H1 (cell line): ENCODE measurements around the gene ITSN1. TPM values are rescaled to one million over a fixed set of nuclear protein-coding genes. Genes with fewer than 3 reads are reported as not detected.

Experiments used
- CTCF ChIA-PET: fragments of 300-600 bp; sonication (Branson Sonifier 250); formaldehyde crosslinking; loops from one replicate; lab custom pipeline; 2021; ENCODE audit not compliant: partially characterized antibody; lab: Charles Lee
- POLR2A ChIA-PET: fragments of 300-600 bp; sonication (Branson Sonifier 250); formaldehyde crosslinking; loops from one replicate; lab custom pipeline; 2021; ENCODE audit warnings: inconsistent platforms; ENCODE audit not compliant: partially characterized antibody; lab: Charles Lee
- DNase-seq, 2 experiments: peaks; one replicate each; pipeline versions ENCODE4 v3.0.0 to v3.0.0-alpha.2; 2010 to 2022; ENCODE audit warnings: low spot score in 2 of 2, low read depth in 1 of 2, mixed read lengths in 1 of 2
- FAIRE-seq: peaks from 2 replicates; lab custom pipeline; 2011; peaks lifted over from hg19 to GRCh38; lab: Jason Lieb, UNC
- H2AFZ ChIP-seq: 2 replicates; pipeline ENCODE4 v1.8.1; 2012; ENCODE audit warnings: low read length, inconsistent platforms
- H2AK5ac ChIP-seq: 2 replicates; pipeline ENCODE4 v1.6.1; 2013; ENCODE audit warnings: low read depth, low read length
- H2BK120ac ChIP-seq: replicated peaks from 2 replicates; pipeline ENCODE3; 2013; ENCODE audit warnings: low read depth, low read length, inconsistent platforms
- H2BK12ac ChIP-seq: 2 replicates; pipeline ENCODE4 v1.6.1; 2013; ENCODE audit warnings: low read depth, low read length
- H2BK15ac ChIP-seq: 2 replicates; pipeline ENCODE4 v1.6.1; 2013; ENCODE audit warnings: low read length
- H2BK20ac ChIP-seq: 2 replicates; pipeline ENCODE4 v1.6.1; 2013; ENCODE audit warnings: low read length
- H2BK5ac ChIP-seq: 2 replicates; pipeline ENCODE4 v1.6.1; 2013; ENCODE audit warnings: low read depth, low read length
- H3K14ac ChIP-seq: 2 replicates; pipeline ENCODE4 v1.6.1; 2013; ENCODE audit warnings: inconsistent platforms; ENCODE audit not compliant: insufficient read length
- H3K18ac ChIP-seq: 2 replicates; pipeline ENCODE4 v1.6.1; 2013; ENCODE audit warnings: low read length; ENCODE audit errors: extremely low read depth
- H3K23ac ChIP-seq: 2 replicates; pipeline ENCODE4 v1.6.1; 2013; ENCODE audit warnings: inconsistent platforms; ENCODE audit not compliant: insufficient read length
- H3K23me2 ChIP-seq: 2 replicates; pipeline ENCODE4 v1.6.1; 2013; ENCODE audit warnings: low read depth, low read length
- H3K27ac ChIP-seq: 2 replicates; pipeline ENCODE4 v1.6.1; 2011; ENCODE audit warnings: low read depth, low read length, inconsistent platforms
- H3K27me3 ChIP-seq, 4 experiments: replicated peaks in 1 of 4; 1 replicate in 1 of 4; 2 replicates in 3 of 4; pipeline versions ENCODE4 v1.6.1 to v1.8.1; 2011 to 2013; ENCODE audit warnings: low read length in 3 of 4, mild to moderate bottlenecking in 3 of 4, inconsistent platforms in 2 of 4, mixed read lengths in 2 of 4, moderate library complexity in 1 of 4; ENCODE audit not compliant: control insufficient read depth in 3 of 4, insufficient read depth in 3 of 4; ENCODE audit errors: extremely low read depth in 1 of 4
- H3K36me3 ChIP-seq, 4 experiments: 2 replicates each; pipeline versions ENCODE4 v1.6.1 to v1.8.1; 2011 to 2013; ENCODE audit warnings: mild to moderate bottlenecking in 4 of 4, low read length in 3 of 4, moderate library complexity in 2 of 4, control low read depth in 1 of 4, inconsistent platforms in 1 of 4; ENCODE audit not compliant: insufficient read depth in 4 of 4, control insufficient read depth in 2 of 4
- H3K4ac ChIP-seq: replicated peaks from 2 replicates; pipeline ENCODE3; 2013; ENCODE audit warnings: low read length, low read depth, mixed read lengths, inconsistent platforms; ENCODE audit not compliant: insufficient read length
- H3K4me1 ChIP-seq, 4 experiments: replicated peaks in 1 of 4; 1 replicate in 1 of 4; 2 replicates in 3 of 4; pipeline versions ENCODE4 v1.6.1 to v1.8.1; 2011 to 2013; ENCODE audit warnings: low read length in 3 of 4, inconsistent platforms in 2 of 4, mixed read lengths in 1 of 4; ENCODE audit not compliant: insufficient read depth in 4 of 4, control insufficient read depth in 3 of 4
- H3K4me2 ChIP-seq, 2 experiments: 2 replicates each; pipeline versions ENCODE4 v1.6.1 to v1.8.1; 2011 to 2013; ENCODE audit warnings: low read depth in 2 of 2, low read length in 2 of 2, control low read depth in 1 of 2, inconsistent platforms in 1 of 2, mild to moderate bottlenecking in 1 of 2; ENCODE audit not compliant: insufficient read depth in 1 of 2
- H3K4me3 ChIP-seq, 4 experiments: fragments of 200-600, 300-600 bp in 1 of 4; sonication (generic), shearing (Covaris generic), sonication (Bioruptor Twin) in 1 of 4; 2 replicates each; pipeline versions ENCODE4 v1.5.1 to v1.8.1; 2011 to 2016; ENCODE audit warnings: low read length in 4 of 4, low read depth in 3 of 4, control low read depth in 2 of 4, inconsistent platforms in 2 of 4, mild to moderate bottlenecking in 2 of 4, mixed read lengths in 1 of 4, moderate library complexity in 1 of 4; ENCODE audit not compliant: insufficient read depth in 2 of 4; ENCODE audit errors: extremely low read depth in 1 of 4
- H3K56ac ChIP-seq: replicated peaks from 2 replicates; pipeline ENCODE3; 2013; ENCODE audit warnings: low read depth, mild to moderate bottlenecking, mixed read lengths, low read length, inconsistent platforms; ENCODE audit not compliant: insufficient read length
- H3K79me1 ChIP-seq: 2 replicates; pipeline ENCODE4 v1.6.1; 2013; ENCODE audit warnings: low read depth, low read length, control low read depth
- H3K79me2 ChIP-seq, 2 experiments: 2 replicates each; pipeline versions ENCODE4 v1.6.1 to v1.8.1; 2012 to 2013; ENCODE audit warnings: low read length in 2 of 2, mild to moderate bottlenecking in 2 of 2, inconsistent platforms in 1 of 2; ENCODE audit not compliant: insufficient read depth in 2 of 2, control insufficient read depth in 1 of 2
- H3K9ac ChIP-seq, 4 experiments: replicated peaks in 1 of 4; 1 replicate in 1 of 4; 2 replicates in 3 of 4; pipeline versions ENCODE4 v1.6.1 to v1.8.1; 2011 to 2013; ENCODE audit warnings: low read depth in 3 of 4, low read length in 3 of 4, control low read depth in 2 of 4, mild to moderate bottlenecking in 2 of 4, moderate library complexity in 2 of 4, inconsistent platforms in 1 of 4; ENCODE audit errors: extremely low read depth in 1 of 4
- H3K9me3 ChIP-seq, 2 experiments: 2 replicates each; pipeline versions ENCODE4 v1.6.1 to v1.8.1; 2012 to 2013; ENCODE audit warnings: mild to moderate bottlenecking in 2 of 2, moderate library complexity in 2 of 2, control low read depth in 1 of 2, inconsistent platforms in 1 of 2, low read depth in 1 of 2, low read length in 1 of 2, mixed read lengths in 1 of 2; ENCODE audit not compliant: insufficient read depth in 2 of 2
- H4K20me1 ChIP-seq, 2 experiments: replicated peaks in 1 of 2; 2 replicates each; pipeline versions ENCODE3 to v1.8.1; 2011 to 2013; ENCODE audit warnings: inconsistent platforms in 2 of 2, low read length in 2 of 2, mild to moderate bottlenecking in 1 of 2; ENCODE audit not compliant: insufficient read depth in 2 of 2, control insufficient read depth in 1 of 2
- H4K5ac ChIP-seq: 2 replicates; pipeline ENCODE4 v1.6.1; 2013; ENCODE audit warnings: low read length, low read depth, mixed read lengths, inconsistent platforms; ENCODE audit not compliant: insufficient read length
- H4K8ac ChIP-seq: 2 replicates; pipeline ENCODE4 v1.8.0; 2013; ENCODE audit warnings: mild to moderate bottlenecking, moderate library complexity, low read length, inconsistent platforms; ENCODE audit not compliant: insufficient read depth; ENCODE audit errors: extremely low read depth
- H4K91ac ChIP-seq: replicated peaks from 2 replicates; pipeline ENCODE3; 2013; ENCODE audit warnings: low read length, mixed read lengths, inconsistent platforms; ENCODE audit not compliant: insufficient read length
- BCL11A ChIP-seq, 2 experiments: IDR thresholded peaks; one replicate each; pipeline ENCODE4 v1.6.1; 2011; ENCODE audit warnings: low read depth in 2 of 2, low read length in 2 of 2, mild to moderate bottlenecking in 2 of 2
- CHD1 ChIP-seq: IDR thresholded peaks from 2 replicates; pipeline ENCODE4 v1.6.1; 2012; ENCODE audit warnings: low read depth, low read length, improper control_type of control experiment
- CTBP2 ChIP-seq: IDR thresholded peaks from 2 replicates; pipeline ENCODE4 v1.7.0; 2011; ENCODE audit warnings: borderline replicate concordance, mild to moderate bottlenecking, moderate library complexity, mixed read lengths, low read length; ENCODE audit not compliant: insufficient read depth, insufficient read length
- KDM5A ChIP-seq: fragments of 200-600 bp; IDR thresholded peaks from 2 replicates; pipeline ENCODE4 v1.7.1; 2012; ENCODE audit warnings: mild to moderate bottlenecking, low read length, inconsistent platforms, mixed read lengths
- PHF8 ChIP-seq: fragments of 200-600 bp; sonication (generic); conservative IDR thresholded peaks from 2 replicates; pipeline ENCODE4 v1.7.1; 2012; ENCODE audit warnings: low read depth, mild to moderate bottlenecking, inconsistent platforms, low read length, moderate library complexity
- SAP30 ChIP-seq: fragments of 300-600 bp; sonication (generic); IDR thresholded peaks from 2 replicates; pipeline ENCODE4 v1.7.1; 2012; ENCODE audit warnings: low read length, moderate library complexity, mild to moderate bottlenecking, inconsistent platforms; ENCODE audit not compliant: insufficient read depth, insufficient replicate concordance
- SP2 ChIP-seq: IDR thresholded peaks from 2 replicates; pipeline ENCODE4 v1.6.1; 2012; ENCODE audit warnings: mild to moderate bottlenecking, low read length, inconsistent platforms
- SUZ12 ChIP-seq: fragments of 200-600 bp; sonication (generic); IDR thresholded peaks from 2 replicates; pipeline ENCODE4 v1.6.1; 2012; ENCODE audit warnings: mild to moderate bottlenecking, inconsistent platforms, low read length, moderate library complexity, mixed read lengths
- TAF1 ChIP-seq: IDR thresholded peaks from 2 replicates; pipeline ENCODE4 v1.6.1; 2011; ENCODE audit warnings: mild to moderate bottlenecking, low read depth, low read length
- TCF12 ChIP-seq: IDR thresholded peaks from 2 replicates; pipeline ENCODE4 v1.6.1; 2011; ENCODE audit warnings: low read depth, mild to moderate bottlenecking, low read length
- TEAD4 ChIP-seq: IDR thresholded peaks from 2 replicates; pipeline ENCODE4 v1.6.1; 2012; ENCODE audit warnings: low read depth, low read length, inconsistent platforms, mixed read lengths
- WGBS, 2 experiments: shearing (Covaris generic) in 1 of 2; methylation state at CpG; one replicate each; pipeline versions ENCODE4 v1.1.6 to v1.1.7; 2013 to 2015; ENCODE audit warnings: low lambda C conversion rate in 2 of 2, mixed read lengths in 2 of 2, inconsistent platforms in 1 of 2, low coverage in 1 of 2, missing lambda C conversion rate in 1 of 2; ENCODE audit not compliant: insufficient replicate concordance in 2 of 2, insufficient coverage in 1 of 2, insufficient read length in 1 of 2; ENCODE audit errors: extremely low coverage in 1 of 2, missing lambda C conversion rate in 1 of 2; 5-methylcytosine and 5-hydroxymethylcytosine counted together
- polyA plus RNA-seq, 7 experiments: library from polyadenylated mRNA; depleted of rRNA in 3 of 7; stranded (reverse) in 5 of 7; unstranded in 2 of 7; fragments of >200 nt in 5 of 7; fragments of 200-250 nt in 2 of 7; gene quantifications; 1 replicate in 5 of 7; 2 replicates in 1 of 7; 4 replicates in 1 of 7; pipeline versions ENCODE4 v1.2.1 to v1.2.3, GENCODE V29; 2011 to 2013; ENCODE audit warnings: missing spikeins in 2 of 7, mixed read lengths in 2 of 7
- total RNA-seq: library from RNA; stranded (reverse); fragmentation: NEBNext Ultra II Directional; extraction: Animal tissue kit (Norgen Biotek cat#: 25700); gene quantifications from 2 replicates; pipeline ENCODE4 v1.2.1, GENCODE V29; 2021
- TF ChIP-seq, protein P1 (sequence below): IDR thresholded peaks from 2 replicates; pipeline ENCODE4 v1.6.1; 2011; ENCODE audit warnings: low read length, improper control_type of control experiment
- TF ChIP-seq, protein P2 (sequence below): IDR thresholded peaks from 2 replicates; pipeline ENCODE4 v1.6.1; 2011; ENCODE audit warnings: low read depth, mild to moderate bottlenecking, low read length; ENCODE audit not compliant: insufficient read depth

ITSN1 gene
- total and polyA plus RNA-seq, 2 of the 8 experiments (the other 6 are each of a cell fraction or from before 2014, with no cell fraction given): 60.8 to 78.1 TPM

DNA sequence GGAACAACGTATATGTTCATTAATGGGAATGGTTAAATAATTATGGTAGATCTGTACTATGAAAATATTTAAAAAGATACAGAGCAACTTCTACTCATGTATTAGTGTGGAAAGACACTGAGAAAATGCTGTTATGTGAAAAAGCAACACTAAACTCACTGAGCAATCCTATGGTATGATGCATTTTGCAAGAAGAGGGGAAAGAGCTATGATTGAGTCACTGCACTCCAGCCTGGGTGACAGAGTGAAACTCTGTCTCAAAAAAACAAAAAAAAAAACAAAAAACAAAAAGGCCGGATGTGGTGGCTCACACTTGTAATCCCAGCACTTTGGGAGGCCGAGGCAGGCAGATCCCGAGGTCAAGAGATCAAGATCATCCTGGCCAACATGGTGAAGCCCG, 228.9 kb downstream of the ITSN1 start:
- H4K5ac ChIP-seq: no peak overlapping the region
- H3K79me1 ChIP-seq: no peaks in the 10 kb centered on the region
- H2AK5ac ChIP-seq: no peak overlapping the region
- H2BK12ac ChIP-seq: no peak overlapping the region
- no peak overlapping the region for H3K4me3 ChIP-seq
- H3K27me3 ChIP-seq: no peaks in the 10 kb centered on the region; a peak in 1 of 7 replicates
- no peak overlapping the region for H3K4me2 ChIP-seq
- H2BK5ac ChIP-seq: no peak overlapping the region
- no peak overlapping the region for H3K18ac ChIP-seq
- H3K36me3 ChIP-seq: no peaks in the 10 kb centered on the region
- H3K9me3 ChIP-seq: no peaks in the 10 kb centered on the region; a peak in 1 of 4 replicates
- POLR2A ChIA-PET: no interaction called here
- H2BK20ac ChIP-seq: no peak overlapping the region
- no peak overlapping the region for H3K4ac ChIP-seq
- DNase-seq: no peak
- no peak for FAIRE-seq
- no peak overlapping the region for H4K91ac ChIP-seq
- 97% methylated on average over 5 of the region's 5 CpGs; no CpG with 5 or more reads in 1 of the 2 experiments for WGBS, 2 experiments
- H3K4me1 ChIP-seq: no peaks in the 10 kb centered on the region; a peak in 1 of 7 replicates
- CTCF ChIA-PET: interaction anchor here (1.6 kb wide), 1 partner anchor 18 kb away, joined by 5 read pairs; no protein-coding TSS in a partner anchor
- no peak overlapping the region for H3K9ac ChIP-seq
- H2AFZ ChIP-seq: no peak overlapping the region
- no peak overlapping the region for H4K8ac ChIP-seq
- no peak overlapping the region for H2BK120ac ChIP-seq
- H2BK15ac ChIP-seq: no peak overlapping the region
- H3K23me2 ChIP-seq: no peaks in the 10 kb centered on the region
- H3K56ac ChIP-seq: no peak overlapping the region
- H3K14ac ChIP-seq: no peak overlapping the region
- H3K27ac ChIP-seq: no peak overlapping the region
- no peak overlapping the region for H3K23ac ChIP-seq
- H4K20me1 ChIP-seq: no peaks in the 10 kb centered on the region
- H3K79me2 ChIP-seq: no peaks in the 10 kb centered on the region
- TF ChIP-seq SAP30 (no peak), TCF12 (no peak), CHD1 (no peak), PHF8 (no peak), SP2 (no peak), BCL11A (IDR thresholded peaks at IDR 0.05; ENCODE audit: low read depth in 2 of 2, low read length in 2 of 2) (no peak), TEAD4 (no peak), CTBP2 (no peak), SUZ12 (no peak), TAF1 (no peak), KDM5A (no peak)
- TF ChIP-seq, protein P1, sequence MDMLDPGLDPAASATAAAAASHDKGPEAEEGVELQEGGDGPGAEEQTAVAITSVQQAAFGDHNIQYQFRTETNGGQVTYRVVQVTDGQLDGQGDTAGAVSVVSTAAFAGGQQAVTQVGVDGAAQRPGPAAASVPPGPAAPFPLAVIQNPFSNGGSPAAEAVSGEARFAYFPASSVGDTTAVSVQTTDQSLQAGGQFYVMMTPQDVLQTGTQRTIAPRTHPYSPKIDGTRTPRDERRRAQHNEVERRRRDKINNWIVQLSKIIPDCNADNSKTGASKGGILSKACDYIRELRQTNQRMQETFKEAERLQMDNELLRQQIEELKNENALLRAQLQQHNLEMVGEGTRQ: no peak
- TF ChIP-seq, protein P2, sequence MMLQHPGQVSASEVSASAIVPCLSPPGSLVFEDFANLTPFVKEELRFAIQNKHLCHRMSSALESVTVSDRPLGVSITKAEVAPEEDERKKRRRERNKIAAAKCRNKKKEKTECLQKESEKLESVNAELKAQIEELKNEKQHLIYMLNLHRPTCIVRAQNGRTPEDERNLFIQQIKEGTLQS: no peak
